Stimulated activated CD4-positive, alpha-beta T cell treated with anti-CD3 and anti-CD28 coated beads, Interleukin-1b, Interleukin-23, amount 100 ng/mL, for 24 hours (primary cell): ENCODE results near the gene HNRNPUL1.
"Not testable (repeated sequence)": the region's sequence is repeated elsewhere in the genome, so short reads cannot be mapped to it uniquely, and the experiment has no call there.

Source experiments
- DNase-seq, 4 experiments: peaks; one replicate each; pipeline ENCODE4 v3.0.0-alpha.2; 2020; ENCODE audit warnings: low read depth in 4 of 4, low spot score in 1 of 4

The HNRNPUL1 gene

DNA sequence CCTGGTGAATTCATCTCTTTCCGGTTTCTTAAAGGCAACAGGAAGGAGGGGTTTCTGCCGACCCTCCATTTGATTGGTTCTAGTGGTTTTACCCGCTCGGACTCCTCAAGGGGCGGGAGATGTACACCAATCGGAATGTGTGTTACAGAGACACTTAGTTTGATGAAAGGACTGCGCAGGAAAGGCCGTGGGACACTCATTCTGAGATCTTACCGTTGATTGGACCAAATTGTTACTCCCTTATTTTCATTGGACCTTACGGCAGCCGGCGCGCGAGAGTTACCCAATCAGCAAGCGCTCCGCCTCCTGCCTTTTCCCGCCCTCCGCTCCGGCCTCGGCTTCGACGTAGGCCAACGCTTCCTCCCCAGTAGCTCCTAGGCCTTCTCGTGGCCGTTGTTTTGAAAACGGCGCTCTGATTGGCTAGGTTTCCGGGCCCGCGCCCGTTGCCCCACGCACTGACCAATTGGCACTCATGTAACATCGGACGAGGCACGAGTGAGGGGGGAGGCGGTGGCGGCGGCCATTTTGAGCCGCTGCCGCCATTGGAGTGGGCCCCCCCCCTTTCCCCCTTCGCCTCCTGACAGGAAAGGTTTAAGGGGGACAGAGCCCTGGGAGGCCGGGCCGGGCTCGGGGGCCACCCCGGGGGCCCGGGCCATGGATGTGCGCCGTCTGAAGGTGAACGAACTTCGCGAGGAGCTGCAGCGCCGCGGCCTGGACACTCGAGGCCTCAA lies at the start of gene HNRNPUL1:
Gene HNRNPUL1 (plus strand): TSS at position 523 of the 731 bp plus-strand sequence. CDS start 132 bp downstream, at position 655.
- peak; percentile 95 to 99 (median 98) for DNase-seq

DNA sequence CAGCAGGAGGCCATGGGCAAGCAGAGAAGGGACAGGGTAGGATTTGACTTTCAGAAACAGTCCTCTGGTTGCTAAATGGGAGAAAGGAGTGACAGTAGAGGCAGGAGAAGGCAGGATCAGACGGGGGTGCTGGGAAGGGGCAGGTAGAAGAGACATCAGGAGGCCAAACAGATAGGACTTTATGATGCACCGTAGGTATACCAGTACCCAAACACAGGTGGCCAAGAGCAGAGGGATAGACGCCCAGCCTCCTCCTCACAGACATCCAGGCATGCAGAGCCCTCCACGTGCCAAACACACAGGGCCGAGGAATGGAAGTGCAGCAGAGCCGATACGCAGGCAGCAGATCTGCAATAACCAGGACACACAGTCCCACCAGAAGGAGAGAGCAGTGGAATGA lies 46.4 kb upstream of the HNRNPUL1 start:
- no peak for DNase-seq

DNA sequence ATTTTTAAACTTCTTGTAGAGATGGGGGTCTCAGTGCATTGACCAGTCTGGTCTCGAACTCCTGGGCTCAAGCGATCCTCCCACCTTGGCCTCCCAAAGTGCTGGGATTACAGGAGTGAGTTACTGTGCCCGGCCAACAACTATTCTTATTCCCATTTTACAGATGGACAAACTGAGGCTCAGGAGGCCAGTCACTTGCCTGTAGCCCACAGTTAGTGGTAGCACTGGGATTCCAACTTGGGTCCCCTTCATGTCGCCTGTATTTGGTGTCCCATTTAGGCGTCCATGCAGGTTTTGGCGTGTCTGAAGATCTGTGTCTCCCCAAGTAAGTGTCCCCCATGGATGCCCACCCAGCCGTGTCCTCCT lies 45.9 kb upstream of the HNRNPUL1 start:
- DNase-seq: no peak

GRCh38 chr19:41218615-41219507 lies 45.3 kb upstream of the HNRNPUL1 start, which contains the start of gene AXL:
Gene AXL (plus strand): TSS chr19:41219223. CDS start chr19:41219393, 170 bp downstream.
- DNase-seq: no peak

DNA sequence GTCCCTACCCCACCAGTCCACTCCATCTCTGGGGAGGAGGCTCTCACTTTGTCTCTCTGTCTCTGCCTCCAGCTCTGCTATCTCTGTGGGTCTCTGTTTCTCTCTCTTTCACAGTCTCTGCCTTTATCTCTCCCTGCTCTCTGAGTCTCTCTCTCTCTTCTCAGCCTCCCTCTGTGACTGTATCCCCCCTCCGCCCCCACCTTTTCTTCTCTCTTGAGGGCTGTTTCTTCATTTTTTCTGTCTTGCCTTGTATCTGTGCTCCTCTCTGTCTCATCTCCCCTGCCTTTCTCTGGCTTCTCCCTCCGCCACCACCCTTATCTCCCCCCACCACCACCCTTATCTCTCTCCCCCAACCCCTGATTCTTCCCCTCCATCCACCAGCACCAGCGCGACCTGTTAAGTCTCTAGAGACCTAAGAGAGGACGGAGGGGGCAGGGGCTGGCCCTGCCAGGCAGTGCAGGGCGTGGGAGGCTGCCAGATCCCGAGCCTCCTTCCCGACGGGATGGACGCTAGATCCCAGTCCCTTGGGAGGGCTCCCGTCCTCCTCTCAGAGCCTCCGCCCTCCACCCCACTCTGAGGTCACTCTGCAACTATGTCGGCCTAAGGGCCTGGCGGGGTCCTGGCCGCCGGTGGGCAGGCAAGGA lies 44.1 kb upstream of the HNRNPUL1 start:
- no peak for DNase-seq

DNA sequence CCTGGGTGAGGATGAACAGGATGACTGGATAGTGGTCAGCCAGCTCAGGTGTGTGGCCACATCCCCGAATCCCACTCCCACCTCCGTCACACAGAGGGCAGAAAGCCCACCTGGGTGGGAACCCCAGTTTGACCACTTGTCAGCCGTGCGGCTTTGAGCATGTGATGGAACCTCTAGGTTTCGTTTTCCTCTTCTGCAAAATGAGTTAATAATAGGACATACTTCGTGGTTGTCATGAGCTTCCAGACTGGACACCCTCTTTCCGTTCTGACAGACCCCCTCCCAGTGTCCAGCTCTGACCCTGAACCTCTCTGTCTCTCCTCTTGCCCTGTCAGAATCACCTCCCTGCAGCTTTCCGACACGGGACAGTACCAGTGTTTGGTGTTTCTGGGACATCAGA lies 43.4 kb upstream of the HNRNPUL1 start:
- no peak for DNase-seq

GRCh38 chr19:41221514-41222205 lies 42.5 kb upstream of the HNRNPUL1 start:
- DNase-seq: no peak

DNA sequence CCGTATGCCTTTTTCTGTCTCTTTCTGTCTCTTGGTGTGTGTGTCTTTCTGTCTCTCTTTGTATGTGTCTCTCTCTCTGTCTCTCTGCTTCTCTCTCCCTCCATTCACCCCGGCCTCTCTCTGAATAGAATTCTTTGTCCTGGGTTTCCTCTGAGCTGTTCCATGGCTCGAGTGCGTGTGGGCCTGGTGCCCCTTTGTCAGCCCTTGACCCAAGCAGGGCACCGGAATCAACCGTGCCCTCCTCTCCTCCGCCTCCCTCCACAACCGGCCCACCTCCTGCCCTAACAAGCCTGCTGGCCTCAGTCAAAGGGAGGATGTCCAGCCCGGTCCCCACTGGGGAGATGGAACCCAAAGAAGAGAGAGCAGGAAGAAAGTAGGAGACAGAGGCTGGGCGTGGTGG lies 41.9 kb upstream of the HNRNPUL1 start:
- no peak for DNase-seq

GRCh38 chr19:41223431-41224234 lies 40.5 kb upstream of the HNRNPUL1 start:
- no peak for DNase-seq

DNA sequence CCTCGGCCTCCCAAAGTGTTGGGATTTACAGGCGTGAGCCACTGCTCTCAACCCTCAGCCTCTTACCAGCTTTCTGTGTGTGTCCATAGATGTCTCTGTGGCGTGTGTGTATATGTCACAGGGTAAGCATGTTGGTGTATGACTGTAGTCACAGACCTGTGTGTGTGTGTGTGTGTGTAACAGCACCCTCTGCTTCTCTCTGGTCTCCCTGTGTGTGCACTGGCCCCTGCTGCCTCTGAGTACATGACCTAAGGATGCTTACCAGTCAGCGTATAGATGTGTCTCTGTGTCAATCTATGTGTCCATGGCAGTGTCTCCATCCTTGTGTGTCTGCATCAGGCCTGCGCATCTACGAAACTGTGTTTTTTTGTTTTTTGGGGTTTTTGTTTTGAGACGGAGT lies 39.5 kb upstream of the HNRNPUL1 start:
- no peak for DNase-seq

- peak in 3 of 4 experiments; percentile 2 to 43 (median 23) for DNase-seq
Measured at GRCh38 chr19:41225238-41226052, 38.7 kb upstream of the HNRNPUL1 start.

GRCh38 chr19:41226053-41226873 lies 37.9 kb upstream of the HNRNPUL1 start:
- DNase-seq: peak in 3 of 4 experiments; percentile 4 to 13 (median 7)

- DNase-seq: no peak
Measured at GRCh38 chr19:41226874-41227390, 37.2 kb upstream of the HNRNPUL1 start.

GRCh38 chr19:41228486-41228885 lies 35.7 kb upstream of the HNRNPUL1 start:
- DNase-seq: no peak

DNA sequence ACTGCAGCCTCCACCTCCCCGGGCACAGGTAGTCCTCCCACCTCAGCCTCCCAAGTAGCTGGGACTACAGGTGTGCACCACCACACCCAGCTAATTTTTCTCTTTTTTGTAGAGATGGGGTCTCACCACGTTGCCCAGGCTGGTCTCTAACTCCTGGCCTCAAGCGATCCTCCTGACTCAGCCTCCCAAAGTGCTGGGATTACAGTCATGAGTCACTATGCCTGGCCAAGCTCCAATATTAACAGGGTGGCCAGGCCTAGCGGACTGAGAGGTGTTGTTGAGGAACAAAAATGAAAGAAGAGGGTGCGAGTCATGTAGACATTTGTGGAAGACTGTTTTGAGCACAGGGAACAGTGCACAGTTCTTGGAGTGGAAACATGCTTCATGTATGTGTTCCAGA lies 34.8 kb upstream of the HNRNPUL1 start:
- DNase-seq: not testable (repeated sequence)

DNA sequence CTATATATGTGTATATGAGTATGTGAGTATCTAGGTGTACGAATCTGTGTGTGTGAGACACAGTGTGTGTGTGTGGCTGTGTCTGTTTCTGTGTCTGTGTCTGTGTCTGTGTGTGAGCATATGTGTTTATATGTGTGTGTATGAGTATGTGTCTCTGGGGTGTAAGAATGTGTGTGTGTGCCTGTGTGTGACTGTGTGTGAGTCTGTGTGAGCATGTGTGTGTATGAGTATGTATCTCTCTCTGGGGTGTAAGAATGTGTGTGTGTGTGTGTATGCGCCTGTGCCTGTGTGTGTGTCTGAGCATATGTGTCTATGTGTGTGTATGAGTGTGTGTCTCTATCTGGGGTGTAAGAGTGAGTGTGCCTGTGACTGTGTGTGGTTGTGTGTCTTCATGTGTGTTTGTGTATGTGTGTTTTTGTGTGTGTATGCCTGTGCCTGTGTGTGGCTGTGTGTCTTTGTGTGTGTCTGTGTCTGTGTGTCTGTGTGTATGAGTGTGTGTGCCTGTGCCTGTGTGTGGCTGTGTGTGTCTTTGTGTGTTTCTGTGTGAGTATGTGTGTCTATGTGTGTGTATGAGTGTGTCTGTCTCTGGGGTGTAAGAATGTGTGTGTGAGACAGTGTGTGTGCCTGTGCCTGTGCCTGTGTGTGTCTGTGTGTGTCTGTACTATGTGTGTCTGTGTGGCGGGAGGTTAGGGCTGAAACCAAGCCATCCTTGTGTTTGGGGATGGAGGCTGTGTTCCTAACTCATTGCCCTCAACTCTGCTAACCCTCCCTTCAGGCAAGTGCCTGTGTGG lies 33.9 kb upstream of the HNRNPUL1 start:
- no peak for DNase-seq

- DNase-seq: no peak
Measured at GRCh38 chr19:41232686-41233085, 31.5 kb upstream of the HNRNPUL1 start.
